GM23338 (cell line): ENCODE measurements around the gene PROP1.

Source experiments
- CREB1 ChIP-seq: fragments of 250-450 bp; sonication (Bioruptor Pico); IDR thresholded peaks from 2 replicates; pipeline ENCODE4 v1.5.0; 2020; ENCODE audit warnings: low read depth, mild to moderate bottlenecking, moderate library complexity
- CTCF ChIP-seq, 2 experiments: fragments of 200-600 bp in 1 of 2; sonication (generic) in 1 of 2; conservative IDR thresholded peaks; 2 replicates each; pipeline versions ENCODE4 v1.5.1 to v1.6.1; 2016 to 2017; ENCODE audit warnings: antibody characterized with exemption in 2 of 2, low read depth in 2 of 2, mild to moderate bottlenecking in 2 of 2, moderate library complexity in 1 of 2
- EZH2 ChIP-seq: fragments of 200-600 bp; sonication (generic); IDR thresholded peaks from one replicate; pipeline ENCODE4 v1.8.0; 2017; ENCODE audit warnings: antibody characterized with exemption, mild to moderate bottlenecking, low read depth; ENCODE audit not compliant: unreplicated experiment
- EZH2phosphoT487 ChIP-seq: fragments of 200-600 bp; sonication (generic); IDR thresholded peaks from one replicate; pipeline ENCODE4 v1.8.1; 2018; ENCODE audit warnings: antibody characterized with exemption; ENCODE audit not compliant: unreplicated experiment
- JUNB ChIP-seq: IDR thresholded peaks from one replicate; pipeline ENCODE4 v1.6.1; 2016; ENCODE audit warnings: antibody characterized with exemption; ENCODE audit not compliant: unreplicated experiment
- NANOG ChIP-seq: IDR thresholded peaks from 2 replicates; pipeline ENCODE4 v1.6.1; 2016; ENCODE audit warnings: antibody characterized with exemption, borderline replicate concordance
- POLR2AphosphoS5 ChIP-seq: IDR thresholded peaks from 2 replicates; pipeline ENCODE4 v1.6.1; 2016; ENCODE audit warnings: antibody characterized with exemption, low read depth
- REST ChIP-seq: IDR thresholded peaks from one replicate; pipeline ENCODE4 v1.6.1; 2018; ENCODE audit warnings: antibody characterized with exemption; ENCODE audit not compliant: unreplicated experiment
- ZNF114 ChIP-seq: fragments of 250-450 bp; sonication (Bioruptor Pico); IDR thresholded peaks from 2 replicates; pipeline ENCODE4 v1.5.0; 2020; ENCODE audit warnings: mild to moderate bottlenecking, moderate library complexity
- ZNF331 ChIP-seq: fragments of 250-450 bp; sonication (Bioruptor Pico); IDR thresholded peaks from 2 replicates; pipeline ENCODE4 v1.5.0; 2020; ENCODE audit warnings: low read depth, mild to moderate bottlenecking, moderate library complexity
- TF ChIP-seq, protein P1 (sequence below): IDR thresholded peaks from 2 replicates; pipeline ENCODE4 v1.6.1; 2016; ENCODE audit warnings: antibody characterized with exemption

DNA sequence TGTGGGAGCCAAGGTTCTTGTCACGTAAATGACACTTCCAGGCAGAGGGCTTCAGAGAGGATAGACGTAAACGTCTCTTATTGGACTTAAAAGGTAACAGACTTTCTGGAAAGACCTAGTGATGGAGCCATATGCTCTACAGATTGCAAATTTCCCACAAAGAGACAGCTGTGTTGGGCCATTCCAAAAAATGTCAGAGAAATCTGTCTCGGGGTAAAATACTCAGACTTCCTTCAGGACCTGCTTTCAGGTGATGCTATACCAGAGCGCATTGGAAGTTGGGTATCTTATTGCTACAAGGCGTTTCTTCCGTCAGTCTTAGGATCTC lies 29.2 kb downstream of the PROP1 start:
- TF ChIP-seq CTCF (conservative IDR thresholded peaks at IDR 0.05; ENCODE audit: low read depth in 2 of 2) = no peak
- TF ChIP-seq EZH2 = no peak
- TF ChIP-seq POLR2AphosphoS5 = no peak
- TF ChIP-seq NANOG = no peak
- no peak for TF ChIP-seq REST
- TF ChIP-seq, protein P1, sequence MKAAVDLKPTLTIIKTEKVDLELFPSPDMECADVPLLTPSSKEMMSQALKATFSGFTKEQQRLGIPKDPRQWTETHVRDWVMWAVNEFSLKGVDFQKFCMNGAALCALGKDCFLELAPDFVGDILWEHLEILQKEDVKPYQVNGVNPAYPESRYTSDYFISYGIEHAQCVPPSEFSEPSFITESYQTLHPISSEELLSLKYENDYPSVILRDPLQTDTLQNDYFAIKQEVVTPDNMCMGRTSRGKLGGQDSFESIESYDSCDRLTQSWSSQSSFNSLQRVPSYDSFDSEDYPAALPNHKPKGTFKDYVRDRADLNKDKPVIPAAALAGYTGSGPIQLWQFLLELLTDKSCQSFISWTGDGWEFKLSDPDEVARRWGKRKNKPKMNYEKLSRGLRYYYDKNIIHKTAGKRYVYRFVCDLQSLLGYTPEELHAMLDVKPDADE = no peak
- TF ChIP-seq CREB1 (CRISPR knock-in tag) = no peak
- TF ChIP-seq JUNB = no peak
- TF ChIP-seq EZH2phosphoT487 = no peak
- no peak for TF ChIP-seq ZNF331 (CRISPR knock-in tag)
- TF ChIP-seq ZNF114 = no peak
